Tibial nerve (tissue), 3 donors: ENCODE data around the gene CCDC91.

Experiments used
- POLR2A ChIP-seq, 2 donors: fragments of 450-650 bp; IDR thresholded peaks; one replicate each; pipeline ENCODE4 v1.6.1; 2017; ENCODE audit warnings: antibody characterized with exemption in 2 of 2, mild to moderate bottlenecking in 2 of 2, moderate library complexity in 2 of 2
- TF ChIP-seq, protein P1 (sequence below), 5 experiments: fragments of 200-600 bp in 3 of 5; fragments of 450-650 bp in 2 of 5; sonication (generic) in 3 of 5; IDR thresholded peaks; one replicate each; pipeline ENCODE4 v1.5.1; 2016 to 2019; ENCODE audit warnings: antibody characterized with exemption in 5 of 5, mild to moderate bottlenecking in 3 of 5, moderate library complexity in 2 of 5

DNA sequence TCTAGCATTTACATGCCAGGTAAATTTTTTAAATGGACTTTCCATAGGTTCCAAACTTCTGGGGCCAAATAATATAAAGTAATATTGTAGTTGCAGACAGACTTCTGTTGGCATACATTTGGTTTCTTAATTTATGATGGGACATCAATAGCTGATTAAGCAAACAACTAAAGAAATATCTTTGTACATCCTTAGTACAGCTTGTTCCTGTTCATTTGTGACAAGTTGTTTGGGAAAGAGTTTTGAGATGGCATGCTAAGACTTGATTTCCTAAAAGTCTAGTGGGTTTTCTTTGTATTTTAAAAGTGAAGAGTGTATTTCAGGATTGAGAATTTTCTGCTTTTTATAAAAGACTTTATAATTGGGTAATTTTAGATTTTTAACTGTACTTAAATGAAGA lies 41.0 kb downstream of the CCDC91 start:
- TF ChIP-seq, protein P1, sequence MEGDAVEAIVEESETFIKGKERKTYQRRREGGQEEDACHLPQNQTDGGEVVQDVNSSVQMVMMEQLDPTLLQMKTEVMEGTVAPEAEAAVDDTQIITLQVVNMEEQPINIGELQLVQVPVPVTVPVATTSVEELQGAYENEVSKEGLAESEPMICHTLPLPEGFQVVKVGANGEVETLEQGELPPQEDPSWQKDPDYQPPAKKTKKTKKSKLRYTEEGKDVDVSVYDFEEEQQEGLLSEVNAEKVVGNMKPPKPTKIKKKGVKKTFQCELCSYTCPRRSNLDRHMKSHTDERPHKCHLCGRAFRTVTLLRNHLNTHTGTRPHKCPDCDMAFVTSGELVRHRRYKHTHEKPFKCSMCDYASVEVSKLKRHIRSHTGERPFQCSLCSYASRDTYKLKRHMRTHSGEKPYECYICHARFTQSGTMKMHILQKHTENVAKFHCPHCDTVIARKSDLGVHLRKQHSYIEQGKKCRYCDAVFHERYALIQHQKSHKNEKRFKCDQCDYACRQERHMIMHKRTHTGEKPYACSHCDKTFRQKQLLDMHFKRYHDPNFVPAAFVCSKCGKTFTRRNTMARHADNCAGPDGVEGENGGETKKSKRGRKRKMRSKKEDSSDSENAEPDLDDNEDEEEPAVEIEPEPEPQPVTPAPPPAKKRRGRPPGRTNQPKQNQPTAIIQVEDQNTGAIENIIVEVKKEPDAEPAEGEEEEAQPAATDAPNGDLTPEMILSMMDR (IDR thresholded peaks at IDR 0.05), result no peak
- TF ChIP-seq POLR2A (IDR thresholded peaks at IDR 0.05), result no peak
